ENCODE measurements around the gene CREB5. TPM values are rescaled to one million over a fixed set of nuclear protein-coding genes. Genes with fewer than 3 reads are reported as not detected.

CREB5 gene
- total RNA-seq, 1 experiment from 2014 or later: 2.1 TPM

GRCh38 chr7:28418966-28419365 is 6.6 kb downstream of the CREB5 start:
- Histone ChIP-seq H3K36me3 (ENCODE audit: low read depth) (no peaks in the 10 kb centered on the region), H3K27me3 (ENCODE audit: insufficient read depth, low read depth) (no peaks in the 10 kb centered on the region), H3K27ac (no peak overlapping the region), H3K79me2 (ENCODE audit: low read depth) (no peaks in the 10 kb centered on the region), H3K4me1 (replicated peaks; ENCODE audit: insufficient read depth) (no peaks in the 10 kb centered on the region), H3K9me3 (ENCODE audit: insufficient read depth, low read depth) (no peaks in the 10 kb centered on the region), H3K4me2 (no peak overlapping the region), H3K9me2 (ENCODE audit: insufficient read depth) (peaks cover 4% of the 10 kb centered on the region; the same call in 1 of the 2 replicates), H4K20me1 (ENCODE audit: insufficient read depth) (no peaks in the 10 kb centered on the region), H3F3A (ENCODE audit: insufficient read depth, low read depth) (no peaks in the 10 kb centered on the region), H3K4me3 (no peak overlapping the region), H2AFZ (no peak overlapping the region)
- TF ChIP-seq, protein P1, sequence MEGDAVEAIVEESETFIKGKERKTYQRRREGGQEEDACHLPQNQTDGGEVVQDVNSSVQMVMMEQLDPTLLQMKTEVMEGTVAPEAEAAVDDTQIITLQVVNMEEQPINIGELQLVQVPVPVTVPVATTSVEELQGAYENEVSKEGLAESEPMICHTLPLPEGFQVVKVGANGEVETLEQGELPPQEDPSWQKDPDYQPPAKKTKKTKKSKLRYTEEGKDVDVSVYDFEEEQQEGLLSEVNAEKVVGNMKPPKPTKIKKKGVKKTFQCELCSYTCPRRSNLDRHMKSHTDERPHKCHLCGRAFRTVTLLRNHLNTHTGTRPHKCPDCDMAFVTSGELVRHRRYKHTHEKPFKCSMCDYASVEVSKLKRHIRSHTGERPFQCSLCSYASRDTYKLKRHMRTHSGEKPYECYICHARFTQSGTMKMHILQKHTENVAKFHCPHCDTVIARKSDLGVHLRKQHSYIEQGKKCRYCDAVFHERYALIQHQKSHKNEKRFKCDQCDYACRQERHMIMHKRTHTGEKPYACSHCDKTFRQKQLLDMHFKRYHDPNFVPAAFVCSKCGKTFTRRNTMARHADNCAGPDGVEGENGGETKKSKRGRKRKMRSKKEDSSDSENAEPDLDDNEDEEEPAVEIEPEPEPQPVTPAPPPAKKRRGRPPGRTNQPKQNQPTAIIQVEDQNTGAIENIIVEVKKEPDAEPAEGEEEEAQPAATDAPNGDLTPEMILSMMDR (conservative IDR thresholded peaks at IDR 0.05): no peak
- no peak for TF ChIP-seq EZH2 (IDR thresholded peaks at IDR 0.05; ENCODE audit: low read depth)
- intact Hi-C loops (cut with micrococcal nuclease; ENCODE audit: unreplicated experiment): no loop called here
- CTCF ChIA-PET: no interaction called here
- BruUV-seq (replicated peaks): no TSS peak
- DNase-seq: no peak
- POLR2A ChIA-PET (ENCODE audit: unreplicated experiment): no interaction called here

- no peak for DNase-seq
- no peaks in the 10 kb centered on the region for H3K9me2 ChIP-seq (ENCODE audit: insufficient read depth)
- H3K4me2 ChIP-seq: no peak overlapping the region
- H3K4me3 ChIP-seq: no peak overlapping the region
- H3K79me2 ChIP-seq (ENCODE audit: low read depth): no peaks in the 10 kb centered on the region
- H4K20me1 ChIP-seq (ENCODE audit: insufficient read depth): no peaks in the 10 kb centered on the region
- H3K27ac ChIP-seq: no peak overlapping the region
- POLR2A ChIA-PET (ENCODE audit: unreplicated experiment): no interaction called here
- no TSS peak for BruUV-seq (replicated peaks)
- H3F3A ChIP-seq (ENCODE audit: insufficient read depth, low read depth): no peaks in the 10 kb centered on the region
- no peaks in the 10 kb centered on the region for H3K9me3 ChIP-seq (ENCODE audit: insufficient read depth, low read depth)
- CTCF ChIA-PET: no interaction called here
- no peaks in the 10 kb centered on the region for H3K27me3 ChIP-seq (ENCODE audit: insufficient read depth, low read depth)
- H2AFZ ChIP-seq: no peak overlapping the region
- no peaks in the 10 kb centered on the region for H3K4me1 ChIP-seq (replicated peaks; ENCODE audit: insufficient read depth)
- TF ChIP-seq EZH2 (IDR thresholded peaks at IDR 0.05; ENCODE audit: low read depth): no peak
- TF ChIP-seq, protein P1 (conservative IDR thresholded peaks at IDR 0.05): no peak
- intact Hi-C loops (cut with micrococcal nuclease; ENCODE audit: unreplicated experiment): no loop called here
- H3K36me3 ChIP-seq (ENCODE audit: low read depth): no peaks in the 10 kb centered on the region
Measured at GRCh38 chr7:28419716-28420115, 7.4 kb downstream of the CREB5 start.

DNA sequence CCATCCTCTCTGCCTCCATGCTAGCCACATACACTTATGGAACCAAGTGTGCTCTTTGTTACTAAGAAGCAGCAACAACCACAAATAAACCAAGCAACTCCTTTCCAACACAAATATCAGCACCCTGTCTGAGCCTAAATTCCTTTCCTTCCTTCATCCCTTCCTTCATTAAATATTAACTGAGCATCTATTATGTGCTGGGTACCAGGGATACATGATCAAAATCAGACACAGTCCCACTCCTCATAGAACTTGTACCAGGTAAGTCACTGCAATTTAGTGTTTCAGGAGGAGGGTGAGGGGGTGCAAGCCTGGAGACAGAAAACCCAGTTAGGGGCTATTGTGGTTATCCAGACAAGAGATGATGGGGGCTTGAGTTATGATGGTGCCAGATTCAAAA is 10.8 kb downstream of the CREB5 start:
- CTCF ChIA-PET: no interaction called here
- H3K27ac ChIP-seq: no peak overlapping the region

More for the DNA sequence above, 10.8 kb downstream of the CREB5 start:
- no peaks in the 10 kb centered on the region for H3K79me2 ChIP-seq (ENCODE audit: low read depth)
- H2AFZ ChIP-seq: no peak overlapping the region
- no peak for TF ChIP-seq EZH2 (IDR thresholded peaks at IDR 0.05; ENCODE audit: low read depth)
- TF ChIP-seq, protein P1 (conservative IDR thresholded peaks at IDR 0.05): no peak
- H3K36me3 ChIP-seq (ENCODE audit: low read depth): no peaks in the 10 kb centered on the region
- DNase-seq: no peak
- no peaks in the 10 kb centered on the region for H3K27me3 ChIP-seq (ENCODE audit: insufficient read depth, low read depth)
- intact Hi-C loops (cut with micrococcal nuclease; ENCODE audit: unreplicated experiment): no loop called here
- no peak overlapping the region for H3K4me3 ChIP-seq
- no peaks in the 10 kb centered on the region for H3F3A ChIP-seq (ENCODE audit: insufficient read depth, low read depth)
- no TSS peak for BruUV-seq (replicated peaks)
- no peaks in the 10 kb centered on the region for H3K9me3 ChIP-seq (ENCODE audit: insufficient read depth, low read depth)
- no peak overlapping the region for H3K4me2 ChIP-seq
- H4K20me1 ChIP-seq (ENCODE audit: insufficient read depth): no peaks in the 10 kb centered on the region
- H3K4me1 ChIP-seq (replicated peaks; ENCODE audit: insufficient read depth): no peaks in the 10 kb centered on the region
- POLR2A ChIA-PET (ENCODE audit: unreplicated experiment): no interaction called here
- H3K9me2 ChIP-seq (ENCODE audit: insufficient read depth): no peaks in the 10 kb centered on the region
